ENCODE measurements around the gene LGALS3BP.

The LGALS3BP gene

GRCh38 chr17:79012563-79013134 is 32.9 kb upstream of the LGALS3BP start:
- no peak for DNase-seq

GRCh38 chr17:79011451-79012147 is 31.9 kb upstream of the LGALS3BP start:
- DNase-seq = no peak

GRCh38 chr17:79010304-79010646 is 30.6 kb upstream of the LGALS3BP start:
- DNase-seq = no peak

- peak; percentile 85 for DNase-seq
Measured at GRCh38 chr17:79009397-79010303, 29.9 kb upstream of the LGALS3BP start, which contains the start of gene CANT1. TSS of gene CANT1 (minus strand) at chr17:79009764. CDS start at chr17:78997622, 12,142 bp downstream.

- no peak for DNase-seq
Measured at GRCh38 chr17:79008666-79009387, 29.1 kb upstream of the LGALS3BP start.

- no peak for DNase-seq
Measured at GRCh38 chr17:79007504-79008381, 28.0 kb upstream of the LGALS3BP start.

- no peak for DNase-seq
Measured at GRCh38 chr17:79006794-79007503, 27.2 kb upstream of the LGALS3BP start.

- no peak for DNase-seq
Measured at GRCh38 chr17:79006046-79006445, 26.3 kb upstream of the LGALS3BP start.

- peak; percentile 14 for DNase-seq
Measured at GRCh38 chr17:79005063-79005861, 25.5 kb upstream of the LGALS3BP start.

GRCh38 chr17:79003661-79004411 is 24.1 kb upstream of the LGALS3BP start:
- DNase-seq = peak; percentile 16

GRCh38 chr17:79002796-79003593 is 23.3 kb upstream of the LGALS3BP start:
- DNase-seq = peak; percentile 14

GRCh38 chr17:79002291-79002690 is 22.6 kb upstream of the LGALS3BP start:
- peak; percentile 4 for DNase-seq

GRCh38 chr17:79001190-79002020 is 21.7 kb upstream of the LGALS3BP start:
- DNase-seq = peak; percentile 13

GRCh38 chr17:79000396-79001189 is 20.9 kb upstream of the LGALS3BP start:
- peak; percentile 6 for DNase-seq

- peak; percentile 8 for DNase-seq
Measured at GRCh38 chr17:78999947-79000395, 20.2 kb upstream of the LGALS3BP start.

- peak; percentile 12 for DNase-seq
Measured at GRCh38 chr17:78999056-78999768, 19.5 kb upstream of the LGALS3BP start.

All from activated T-cell treated with anti-CD3 and anti-CD28 coated beads, Interleukin-2, amount 50 U/mL, for 1 hour (primary cell).